Measurements from ENCODE around the gene C11orf52. TPM values are rescaled to one million over a fixed set of nuclear protein-coding genes. Genes with fewer than 3 reads are reported as not detected.
"Not testable (repeated sequence)": the region's sequence is repeated elsewhere in the genome, so short reads cannot be mapped to it uniquely, and the experiment has no call there.

The C11orf52 gene
- total RNA-seq, 4 donors from 2014 or later: 4.1 to 15.7 (median 10.4) TPM

DNA sequence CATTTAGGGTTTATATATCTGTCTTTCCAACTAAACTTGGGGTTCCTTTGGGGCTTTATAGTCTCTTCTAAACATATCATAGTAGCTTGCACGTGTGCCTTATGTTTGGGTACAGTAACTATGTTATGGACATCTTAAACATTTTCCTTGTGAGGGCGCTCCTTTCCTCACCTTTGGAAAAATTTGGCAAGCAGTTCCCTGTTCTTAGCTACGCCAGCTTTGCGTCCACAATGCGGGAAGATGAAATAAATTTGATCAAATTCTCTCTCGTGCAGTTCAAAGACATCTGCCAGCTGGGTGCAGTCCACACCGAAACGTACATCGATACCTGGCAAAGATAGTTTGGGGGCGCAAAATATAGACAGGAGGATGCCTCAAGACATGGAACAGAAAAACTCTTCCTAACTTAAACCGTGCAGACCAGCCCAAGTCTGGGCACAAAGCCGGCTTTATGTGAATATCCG, 40.3 kb upstream of the C11orf52 start:
- no peak for TF ChIP-seq CTCF (IDR thresholded peaks at IDR 0.05)
- no peak for TF ChIP-seq POLR2A (IDR thresholded peaks at IDR 0.05)
- Histone ChIP-seq H3K27ac (peak overlapping the region; percentile 89 to 97 (median 94)), H3K9me3 (no peaks in the 10 kb centered on the region), H3K36me3 (no peaks in the 10 kb centered on the region), H3K27me3 (no peaks in the 10 kb centered on the region), H3K4me3 (peak overlapping the region; percentile 60 to 77 (median 68)), H3K4me1 (peaks cover 0 to 4% (median 2%) of the 10 kb centered on the region in 4 donors)
- no peak for DNase-seq

DNA sequence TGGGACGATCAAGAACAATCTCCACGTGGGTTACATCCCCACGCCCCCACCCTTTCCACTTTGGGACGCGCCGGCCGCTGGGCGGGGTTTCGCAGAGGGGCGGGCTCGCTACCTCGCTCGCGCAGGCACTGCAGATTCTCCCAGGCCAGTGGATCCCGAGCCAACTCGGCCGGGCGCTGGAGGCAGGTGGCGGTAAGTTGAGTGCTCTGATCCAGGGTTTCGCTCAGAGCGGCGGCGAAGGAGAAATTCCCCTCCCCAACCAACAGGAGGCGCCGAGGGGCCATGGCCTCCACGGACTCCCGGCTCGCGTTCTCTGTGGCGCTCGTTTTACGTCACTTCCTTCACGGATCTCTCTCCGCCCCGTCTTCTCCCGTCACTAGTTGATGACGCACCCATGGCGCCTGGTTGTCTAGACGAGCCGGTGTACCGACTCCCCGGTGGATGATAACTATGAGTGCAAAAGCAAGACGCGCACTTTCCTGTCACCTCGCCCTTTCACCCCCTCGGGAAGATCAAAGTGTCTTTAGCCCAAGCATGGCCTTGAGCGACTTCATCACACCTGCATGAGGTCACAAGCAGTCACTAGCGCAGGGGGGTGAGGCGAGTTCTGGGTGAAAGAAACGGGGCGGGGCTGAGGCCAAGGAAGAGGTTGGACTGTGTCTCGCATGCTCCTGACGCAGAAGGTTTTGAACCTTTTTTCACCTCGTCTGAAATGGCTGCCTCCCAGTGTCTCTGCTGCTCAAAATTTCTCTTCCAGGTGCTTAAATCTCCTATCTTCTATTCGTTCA, 39.7 kb upstream of the C11orf52 start, which contains the start of the genes CFAP68 and FDXACB1:
TSS of gene CFAP68 (plus strand) at position 693 of the 788 bp plus-strand sequence. CDS start at position 713, 20 bp downstream.
TSS of gene FDXACB1 (minus strand) at position 317 of the 788 bp plus-strand sequence. CDS start at position 284, 33 bp downstream.
- Histone ChIP-seq H3K4me3 (peak within 1 kb of the TSS; percentile 60 to 77 (median 68)), H3K36me3 (no peaks in the 10 kb centered on the region), H3K4me1 (peaks cover 0 to 4% (median 2%) of the 10 kb centered on the region in 4 donors), H3K27me3 (no peaks in the 10 kb centered on the region), H3K9me3 (no peaks in the 10 kb centered on the region), H3K27ac (peak within 1 kb of the TSS; percentile 89 to 97 (median 94))
- peak; percentile 95 to 98 (median 97) for DNase-seq
- TF ChIP-seq POLR2A (IDR thresholded peaks at IDR 0.05) (peak; percentile 20 to 42), CTCF (IDR thresholded peaks at IDR 0.05) (peak; percentile 94 to 99 (median 97))

- H3K4me1 ChIP-seq: peaks cover 0 to 4% (median 2%) of the 10 kb centered on the region in 4 donors
- DNase-seq: no peak
- no peaks in the 10 kb centered on the region for H3K9me3 ChIP-seq
- no peaks in the 10 kb centered on the region for H3K36me3 ChIP-seq
- H3K27me3 ChIP-seq: no peaks in the 10 kb centered on the region
- H3K4me3 ChIP-seq: peak overlapping the region; percentile 60 to 77 (median 68)
- TF ChIP-seq CTCF (IDR thresholded peaks at IDR 0.05) (no peak), POLR2A (IDR thresholded peaks at IDR 0.05) (no peak)
- H3K27ac ChIP-seq: peak overlapping the region; percentile 89 to 97 (median 94)
Measured at GRCh38 chr11:111879637-111879960, 39.1 kb upstream of the C11orf52 start.

GRCh38 chr11:111882202-111882601, 36.5 kb upstream of the C11orf52 start:
- H3K27ac ChIP-seq: no peak overlapping the region
- no peak for DNase-seq
- H3K36me3 ChIP-seq: no peaks in the 10 kb centered on the region
- H3K9me3 ChIP-seq: no peaks in the 10 kb centered on the region
- TF ChIP-seq CTCF (IDR thresholded peaks at IDR 0.05) (no peak), POLR2A (IDR thresholded peaks at IDR 0.05) (no peak)
- no peaks in the 10 kb centered on the region for H3K27me3 ChIP-seq
- H3K4me1 ChIP-seq: peaks cover 0 to 4% (median 2%) of the 10 kb centered on the region in 4 donors
- no peak overlapping the region for H3K4me3 ChIP-seq

- H3K9me3 ChIP-seq, H3K27me3 ChIP-seq, H3K27ac ChIP-seq, DNase-seq, H3K36me3 ChIP-seq, H3K4me1 ChIP-seq, H3K4me3 ChIP-seq: not testable (repeated sequence)
Measured at GRCh38 chr11:111885053-111885452, 33.7 kb upstream of the C11orf52 start.

GRCh38 chr11:111886032-111886431, 32.7 kb upstream of the C11orf52 start:
- DNase-seq: no peak
- Histone ChIP-seq H3K27ac (no peak overlapping the region), H3K36me3 (no peaks in the 10 kb centered on the region), H3K4me3 (no peak overlapping the region), H3K4me1 (no peaks in the 10 kb centered on the region), H3K9me3 (no peaks in the 10 kb centered on the region), H3K27me3 (no peaks in the 10 kb centered on the region)
- TF ChIP-seq POLR2A (IDR thresholded peaks at IDR 0.05): no peak
- no peak for TF ChIP-seq CTCF (IDR thresholded peaks at IDR 0.05)

Measured in Peyer's patch (tissue), 4 donors.